GM12865 (cell line): Measurements from ENCODE around the gene BRPF3.

ENCODE experiments used
- DNase-seq: peaks from one replicate; pipeline ENCODE4 v3.0.0; 2010; ENCODE audit warnings: low read depth
- H3K4me3 ChIP-seq: 2 replicates; pipeline ENCODE4 v1.5.1; 2011; ENCODE audit warnings: mild to moderate bottlenecking, low read depth, low read length, control low read depth
- CTCF ChIP-seq: IDR thresholded peaks from 2 replicates; pipeline ENCODE4 v1.5.1; 2011; ENCODE audit warnings: low read length, control low read depth, low read depth, inconsistent platforms; ENCODE audit not compliant: insufficient read depth; ENCODE audit errors: missing control alignments

BRPF3 gene

GRCh38 chr6:36196113-36196879 lies at the start of gene BRPF3:
TSS of gene BRPF3 (plus strand) at chr6:36196744. CDS start at chr6:36200323, 3,579 bp downstream.
- H3K4me3 ChIP-seq, result peak within 1 kb of the TSS; percentile 88
- TF ChIP-seq CTCF, result peak; percentile 62
- peak; percentile 81 for DNase-seq

- TF ChIP-seq CTCF, result no peak
- no peak for DNase-seq
- H3K4me3 ChIP-seq, result no peak overlapping the region
Measured at GRCh38 chr6:36147294-36147693, 49.2 kb upstream of the BRPF3 start.

GRCh38 chr6:36149476-36149875 lies 47.1 kb upstream of the BRPF3 start:
- DNase-seq, result no peak
- H3K4me3 ChIP-seq, result no peak overlapping the region
- no peak for TF ChIP-seq CTCF

GRCh38 chr6:36150283-36150682 lies 46.3 kb upstream of the BRPF3 start:
- no peak for TF ChIP-seq CTCF
- no peak for DNase-seq
- H3K4me3 ChIP-seq, result no peak overlapping the region

GRCh38 chr6:36154286-36154685 lies 42.3 kb upstream of the BRPF3 start:
- DNase-seq, result no peak
- no peak overlapping the region for H3K4me3 ChIP-seq
- TF ChIP-seq CTCF, result no peak

- TF ChIP-seq CTCF, result no peak
- H3K4me3 ChIP-seq, result no peak overlapping the region
- DNase-seq, result no peak
Measured at GRCh38 chr6:36155662-36156061, 40.9 kb upstream of the BRPF3 start.
